SJSA1 (cell line): Measurements from ENCODE around the gene AHRR. TPM values are rescaled to one million over a fixed set of nuclear protein-coding genes. Genes with fewer than 3 reads are reported as not detected.

Experiments used
- DNase-seq, 2 experiments: peaks; one replicate each; pipeline ENCODE4 v3.0.0-alpha.2; 2015 to 2020; ENCODE audit warnings: low spot score in 2 of 2, low read depth in 1 of 2
- H3K27ac ChIP-seq: fragments of 250-450 bp; sonication (Bioruptor Pico); 2 replicates; pipeline ENCODE4 v1.5.1; 2020; ENCODE audit warnings: mild to moderate bottlenecking, moderate library complexity
- H3K27me3 ChIP-seq: fragments of 250-450 bp; sonication (Bioruptor Pico); replicated peaks from 2 replicates; pipeline ENCODE4 v1.5.1; 2020; ENCODE audit warnings: mild to moderate bottlenecking, moderate library complexity
- H3K36me3 ChIP-seq: fragments of 250-450 bp; sonication (Bioruptor Pico); 2 replicates; pipeline ENCODE4 v1.5.1; 2020; ENCODE audit warnings: mild to moderate bottlenecking
- H3K4me1 ChIP-seq: fragments of 250-450 bp; sonication (Bioruptor Pico); replicated peaks from 2 replicates; pipeline ENCODE4 v1.6.1; 2021; ENCODE audit warnings: mild to moderate bottlenecking
- H3K4me3 ChIP-seq: fragments of 250-450 bp; sonication (Bioruptor Pico); 2 replicates; pipeline ENCODE4 v1.5.1; 2020; ENCODE audit warnings: mild to moderate bottlenecking
- H3K9me3 ChIP-seq: fragments of 250-450 bp; sonication (Bioruptor Pico); replicated peaks from 2 replicates; pipeline ENCODE4 v1.5.1; 2020; ENCODE audit warnings: mild to moderate bottlenecking
- total RNA-seq: library from RNA; depleted of rRNA; stranded (reverse); fragments of >200 nt; shearing (Covaris generic); gene quantifications from 2 replicates; pipeline ENCODE4 v1.2.3, GENCODE V29; 2014

The AHRR gene
- total RNA-seq, 1 experiment from 2014 or later, result 22.6 TPM

DNA sequence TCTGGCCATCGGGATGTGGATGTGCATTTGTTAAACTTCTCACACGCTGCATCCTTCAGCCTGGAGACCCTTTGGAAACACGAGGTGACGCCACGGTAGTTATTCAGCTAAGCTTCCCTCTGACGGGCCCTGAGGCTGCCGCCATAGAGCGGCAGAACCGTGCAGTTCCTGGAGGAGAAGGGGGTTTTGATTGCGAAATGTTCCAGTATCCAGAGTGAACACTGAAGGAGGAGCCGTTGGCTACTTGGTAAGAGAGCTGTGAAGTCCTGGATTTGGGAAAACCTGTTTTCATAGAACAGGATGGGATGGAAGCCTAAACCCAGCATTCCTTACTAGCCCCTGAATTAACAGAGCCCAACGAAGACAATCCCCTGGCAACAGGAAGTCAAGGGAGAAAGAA is 98.5 kb downstream of the AHRR start:
- no peak for DNase-seq
- H3K9me3 ChIP-seq, result no peaks in the 10 kb centered on the region
- H3K4me3 ChIP-seq, result no peak overlapping the region
- no peak overlapping the region for H3K27ac ChIP-seq
- peaks cover 11% of the 10 kb centered on the region; the same call in 1 of the 2 replicates for H3K36me3 ChIP-seq
- no peaks in the 10 kb centered on the region for H3K27me3 ChIP-seq
- peaks cover 7% of the 10 kb centered on the region for H3K4me1 ChIP-seq

DNA sequence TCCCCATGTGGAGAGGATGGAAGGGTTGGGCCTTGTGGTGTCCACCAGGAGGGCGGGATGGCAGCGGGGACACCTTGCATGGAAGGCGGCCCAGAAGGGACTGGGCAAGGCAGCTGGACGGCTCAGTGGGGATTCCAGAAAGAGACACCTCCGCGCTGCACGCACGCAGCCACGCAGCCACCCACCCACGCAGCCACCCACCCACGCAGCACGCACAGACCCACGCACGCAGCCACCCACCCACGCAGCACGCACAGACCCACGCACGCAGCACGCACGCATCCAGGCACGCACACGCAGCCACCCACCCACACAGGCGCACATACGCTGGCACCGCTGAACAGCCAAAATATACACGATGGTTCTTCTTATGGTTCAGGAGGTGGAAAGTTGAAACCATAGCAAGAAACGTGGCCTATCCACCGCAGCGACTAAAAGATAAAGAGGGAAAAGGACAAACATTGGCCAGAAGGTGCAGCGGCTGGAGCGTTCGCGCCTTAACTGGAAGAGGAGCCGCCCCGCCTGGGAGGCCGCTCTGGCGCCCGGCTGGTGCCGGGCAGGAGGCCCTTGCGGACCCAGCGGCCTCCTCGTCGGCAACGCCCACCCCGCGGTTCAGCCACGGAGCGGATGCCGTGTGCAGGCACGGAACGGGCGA is 99.2 kb downstream of the AHRR start:
- Histone ChIP-seq H3K27ac (no peak overlapping the region), H3K27me3 (no peaks in the 10 kb centered on the region), H3K36me3 (peaks cover 11% of the 10 kb centered on the region; the same call in 1 of the 2 replicates), H3K4me1 (peaks cover 8% of the 10 kb centered on the region), H3K4me3 (no peak overlapping the region), H3K9me3 (no peaks in the 10 kb centered on the region)
- no peak for DNase-seq

DNA sequence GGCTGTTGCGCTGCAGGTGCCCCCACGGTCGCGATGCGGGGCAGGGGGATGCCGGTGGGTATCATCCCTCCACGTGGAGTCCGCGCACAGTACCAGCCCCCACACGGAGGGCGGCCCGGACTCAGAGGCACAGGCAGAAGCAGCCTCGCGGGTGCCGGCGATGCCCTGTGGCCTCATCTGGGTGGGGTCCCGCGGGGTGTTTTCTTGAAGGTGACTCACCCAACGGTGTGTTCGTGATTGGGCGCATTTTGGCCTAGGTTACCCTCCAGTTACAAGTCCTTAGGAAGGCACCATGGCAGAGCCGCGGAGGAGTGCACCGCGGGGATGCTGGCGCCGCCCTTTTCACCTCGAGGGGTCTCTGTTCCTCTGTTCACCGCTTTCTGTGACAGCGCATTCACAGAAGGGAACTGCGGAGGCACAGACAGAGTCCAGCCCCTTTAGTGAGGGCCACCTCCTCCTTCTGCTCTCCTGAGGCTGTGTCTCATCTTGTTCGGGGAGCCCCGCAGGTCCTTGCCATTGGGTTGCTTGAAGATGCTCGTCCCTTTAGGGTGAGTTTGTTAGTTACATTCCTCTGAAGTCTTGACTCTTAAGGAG is 99.9 kb downstream of the AHRR start:
- Histone ChIP-seq H3K36me3 (peaks cover 10% of the 10 kb centered on the region; the same call in 1 of the 2 replicates), H3K4me1 (peaks cover 8% of the 10 kb centered on the region), H3K4me3 (no peak overlapping the region), H3K9me3 (no peaks in the 10 kb centered on the region), H3K27ac (no peak overlapping the region), H3K27me3 (no peaks in the 10 kb centered on the region)
- no peak for DNase-seq

DNA sequence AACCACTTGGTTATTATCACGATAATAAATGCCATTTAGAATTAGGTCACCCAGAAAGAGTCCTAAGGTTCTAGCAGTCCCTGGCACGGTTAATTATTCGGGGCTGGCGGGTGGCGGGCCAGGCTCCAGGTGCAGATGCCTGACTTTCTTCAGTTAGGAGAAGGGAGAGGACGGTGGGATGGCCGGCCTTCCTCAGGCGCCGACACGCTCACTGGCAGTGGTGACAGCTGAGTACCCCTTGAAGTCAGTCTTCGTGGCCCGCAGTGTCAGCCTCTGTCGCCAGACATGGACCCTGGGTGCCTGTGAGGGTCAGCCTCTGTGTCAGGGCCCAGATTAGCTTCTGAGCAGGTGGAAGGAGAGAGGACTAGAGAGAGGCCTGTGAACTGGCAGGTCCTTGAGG is 100.4 kb downstream of the AHRR start:
- Histone ChIP-seq H3K4me3 (no peak overlapping the region), H3K9me3 (no peaks in the 10 kb centered on the region), H3K27me3 (no peaks in the 10 kb centered on the region), H3K27ac (no peak overlapping the region), H3K4me1 (peaks cover 8% of the 10 kb centered on the region), H3K36me3 (peaks cover 9% of the 10 kb centered on the region; the same call in 1 of the 2 replicates)
- no peak for DNase-seq

DNA sequence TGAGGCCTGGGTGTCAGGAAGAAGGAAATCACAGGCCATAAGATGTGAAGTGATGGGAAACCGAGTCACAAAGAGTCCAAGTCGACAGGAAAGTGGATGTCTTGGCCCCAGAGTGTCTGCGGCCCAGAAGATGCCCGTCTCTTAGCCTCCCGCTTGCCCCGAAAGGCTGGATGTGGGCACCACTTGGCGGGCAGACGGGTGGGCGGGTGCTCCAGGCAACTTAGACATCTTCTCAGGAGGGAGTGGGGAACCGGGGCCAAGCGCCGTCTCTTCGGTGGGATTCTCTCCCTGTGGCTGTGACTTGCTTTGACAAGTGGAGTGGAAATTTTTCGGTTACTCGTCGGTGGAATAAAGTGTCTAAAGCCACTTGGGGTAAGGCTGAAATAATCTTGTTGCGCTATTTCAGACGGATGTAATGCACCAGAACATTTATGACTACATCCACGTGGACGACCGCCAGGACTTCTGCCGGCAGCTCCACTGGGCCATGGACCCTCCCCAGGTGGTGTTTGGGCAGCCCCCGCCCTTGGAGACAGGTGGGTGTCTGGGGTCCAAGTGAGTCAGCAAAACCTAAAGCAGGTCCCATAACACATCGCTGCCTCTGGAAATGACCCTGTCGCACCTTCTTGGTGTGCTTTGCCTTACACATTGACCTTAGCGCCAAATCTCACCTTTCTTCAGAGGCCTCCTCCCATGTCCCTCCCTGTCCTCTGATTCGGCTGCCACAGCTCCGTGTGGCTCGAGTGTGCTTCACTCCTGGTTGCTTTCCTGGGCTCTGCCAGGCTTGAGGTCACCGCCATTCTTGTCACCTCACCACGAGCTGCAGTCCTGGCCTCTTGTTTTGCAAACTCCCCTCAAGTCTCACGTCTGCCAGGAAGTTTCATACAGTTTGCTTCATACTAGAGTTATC is 101.1 kb downstream of the AHRR start:
- Histone ChIP-seq H3K4me1 (peaks cover 8% of the 10 kb centered on the region), H3K27me3 (no peaks in the 10 kb centered on the region), H3K4me3 (no peak overlapping the region), H3K9me3 (no peaks in the 10 kb centered on the region), H3K36me3 (peaks cover 11% of the 10 kb centered on the region; the same call in 1 of the 2 replicates), H3K27ac (no peak overlapping the region)
- DNase-seq, result no peak

DNA sequence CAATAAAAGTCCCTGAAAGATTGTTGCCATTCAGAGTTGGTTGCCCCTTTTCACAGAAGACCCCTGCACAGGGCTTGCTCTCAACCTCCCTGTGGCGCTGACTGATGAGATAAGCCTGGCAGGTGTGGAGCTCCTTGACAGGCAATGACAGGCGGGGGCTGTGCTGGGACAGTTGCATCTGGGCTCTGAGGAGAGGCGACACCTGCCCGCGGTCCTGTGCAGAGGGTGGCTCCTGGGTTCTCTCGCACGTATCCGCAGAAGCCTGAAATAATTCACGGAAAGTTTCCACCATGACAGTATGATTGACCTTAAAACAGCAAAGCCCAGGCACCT is 101.7 kb downstream of the AHRR start:
- Histone ChIP-seq H3K27me3 (no peaks in the 10 kb centered on the region), H3K36me3 (peaks cover 17% of the 10 kb centered on the region), H3K9me3 (no peaks in the 10 kb centered on the region), H3K4me1 (peaks cover 8% of the 10 kb centered on the region), H3K27ac (no peak overlapping the region), H3K4me3 (no peak overlapping the region)
- DNase-seq, result no peak

DNA sequence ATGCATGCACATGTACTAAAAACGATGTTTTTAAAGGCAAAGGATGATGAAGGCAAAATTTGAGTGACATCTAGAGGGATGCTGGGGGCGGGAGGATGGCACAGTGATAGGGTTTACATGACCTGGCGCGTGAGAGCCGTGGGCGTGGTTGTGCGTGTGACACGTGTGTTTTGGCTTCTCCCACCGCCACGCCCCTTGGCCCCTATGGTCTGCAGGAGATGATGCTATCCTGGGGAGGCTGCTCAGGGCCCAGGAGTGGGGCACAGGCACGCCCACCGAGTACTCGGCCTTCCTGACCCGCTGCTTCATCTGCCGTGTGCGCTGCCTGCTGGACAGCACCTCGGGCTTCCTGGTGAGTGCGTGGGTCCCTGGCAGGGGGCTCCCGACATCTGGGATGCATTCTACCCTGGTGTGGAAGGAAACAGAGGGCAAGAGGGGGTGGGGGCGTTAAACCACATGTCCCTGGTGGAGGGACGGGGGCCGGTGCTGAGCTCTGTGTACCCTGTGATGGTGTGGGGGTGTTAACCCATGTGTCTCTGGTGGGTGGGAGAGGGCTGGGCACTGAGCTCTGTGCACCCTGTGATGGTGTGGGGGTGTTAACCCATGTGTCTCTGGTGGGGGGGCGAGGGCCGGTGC is 102.2 kb downstream of the AHRR start:
- H3K27ac ChIP-seq, result no peak overlapping the region
- no peaks in the 10 kb centered on the region for H3K27me3 ChIP-seq
- H3K9me3 ChIP-seq, result no peaks in the 10 kb centered on the region
- no peak for DNase-seq
- peaks cover 23% of the 10 kb centered on the region for H3K36me3 ChIP-seq
- peaks cover 8% of the 10 kb centered on the region for H3K4me1 ChIP-seq
- no peak overlapping the region for H3K4me3 ChIP-seq

DNA sequence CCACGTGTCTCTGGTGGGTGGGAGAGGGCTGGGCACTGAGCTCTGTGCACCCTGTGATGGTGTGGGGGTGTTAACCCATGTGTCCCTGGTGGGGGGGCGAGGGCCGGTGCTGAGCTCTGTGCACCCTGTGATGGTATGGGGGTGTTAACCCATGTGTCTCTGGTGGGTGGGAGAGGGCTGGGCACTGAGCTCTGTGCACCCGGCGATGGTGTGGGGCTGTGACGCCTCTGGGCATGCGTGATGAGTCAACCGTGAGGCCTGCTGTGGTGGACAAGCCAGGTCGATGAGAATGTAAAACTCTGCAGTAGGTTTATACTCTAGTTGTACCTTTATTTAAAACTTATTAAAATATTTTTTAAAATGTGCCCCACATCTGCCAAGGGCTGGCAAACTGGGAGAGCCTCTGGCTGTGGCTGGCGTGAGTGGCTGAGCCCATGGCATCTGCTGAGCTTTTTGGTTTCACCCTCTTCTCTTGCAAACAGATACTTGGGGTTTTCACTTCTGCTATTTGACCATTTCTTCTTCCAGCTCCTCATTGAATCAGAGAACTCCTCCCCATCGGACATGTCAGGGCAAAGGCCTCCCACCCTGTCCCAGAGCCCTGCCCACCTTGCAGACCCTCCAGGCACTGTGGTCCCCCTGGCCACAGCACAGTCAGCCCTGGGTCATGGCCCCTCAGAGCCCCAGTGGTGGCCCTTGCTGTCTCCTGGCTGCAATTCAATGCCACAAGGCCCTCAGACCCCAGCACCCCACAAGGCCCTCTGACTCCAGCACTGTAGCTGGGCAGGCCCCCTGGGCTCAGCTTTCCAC is 103.0 kb downstream of the AHRR start:
- Histone ChIP-seq H3K9me3 (no peaks in the 10 kb centered on the region), H3K4me1 (peaks cover 8% of the 10 kb centered on the region), H3K27ac (peak overlapping the region; percentile 21; the same call in 1 of the 2 replicates), H3K4me3 (no peak overlapping the region), H3K36me3 (peaks cover 24% of the 10 kb centered on the region), H3K27me3 (no peaks in the 10 kb centered on the region)
- DNase-seq, result no peak

DNA sequence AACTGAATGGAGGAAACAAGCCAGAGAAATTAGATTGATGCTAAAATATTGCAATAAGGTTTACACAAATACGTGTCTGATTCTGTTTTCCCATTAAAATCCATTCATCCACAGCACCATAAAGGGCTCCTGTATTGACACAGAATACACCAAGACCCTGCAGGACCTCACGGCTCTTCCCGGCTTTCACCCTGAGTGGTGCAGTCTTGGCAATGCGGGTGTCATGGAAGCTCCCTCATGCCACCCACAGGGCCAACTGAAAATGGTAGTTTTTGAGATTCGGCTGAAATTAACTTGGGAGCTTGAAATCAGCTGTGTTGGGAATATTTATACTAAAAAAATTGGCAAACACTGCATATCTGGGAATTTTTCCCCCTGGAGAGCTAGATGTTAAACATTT is 104.2 kb downstream of the AHRR start:
- Histone ChIP-seq H3K4me1 (peaks cover 9% of the 10 kb centered on the region), H3K9me3 (no peaks in the 10 kb centered on the region), H3K27me3 (no peaks in the 10 kb centered on the region), H3K36me3 (peaks cover 36% of the 10 kb centered on the region), H3K4me3 (no peak overlapping the region), H3K27ac (no peak overlapping the region)
- DNase-seq, result peak in 1 of 2 experiments; percentile 11

DNA sequence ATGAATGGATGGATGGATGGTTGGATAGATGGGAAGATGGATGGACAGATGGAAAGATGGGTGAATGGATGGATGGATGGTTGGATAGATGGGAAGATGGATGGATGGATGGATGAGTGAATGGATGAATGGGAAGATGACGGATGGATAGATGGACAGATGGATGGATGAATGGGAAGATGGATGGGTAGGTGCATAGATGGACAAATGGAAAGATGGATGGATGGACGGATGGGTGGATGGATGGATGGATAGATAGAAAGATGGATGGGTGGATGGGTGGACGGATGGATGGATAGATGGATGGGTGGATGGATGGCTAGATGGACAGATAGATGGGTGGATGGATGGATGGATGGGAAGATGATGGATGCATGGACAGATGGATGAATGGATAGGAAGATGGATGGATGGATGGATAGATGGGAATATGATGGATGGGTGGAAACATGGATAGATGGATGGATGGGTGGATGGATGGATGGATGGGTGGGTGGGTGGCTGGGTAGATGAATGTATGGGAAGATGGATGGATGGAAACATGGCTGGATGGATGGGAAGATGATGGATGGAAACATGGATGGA is 105.0 kb downstream of the AHRR start:
- peaks cover 14% of the 10 kb centered on the region for H3K4me1 ChIP-seq
- no peak overlapping the region for H3K27ac ChIP-seq
- H3K4me3 ChIP-seq, result no peak overlapping the region
- peak in 1 of 2 experiments; percentile 10 for DNase-seq
- H3K36me3 ChIP-seq, result peaks cover 42% of the 10 kb centered on the region
- H3K27me3 ChIP-seq, result no peaks in the 10 kb centered on the region
- H3K9me3 ChIP-seq, result no peaks in the 10 kb centered on the region

DNA sequence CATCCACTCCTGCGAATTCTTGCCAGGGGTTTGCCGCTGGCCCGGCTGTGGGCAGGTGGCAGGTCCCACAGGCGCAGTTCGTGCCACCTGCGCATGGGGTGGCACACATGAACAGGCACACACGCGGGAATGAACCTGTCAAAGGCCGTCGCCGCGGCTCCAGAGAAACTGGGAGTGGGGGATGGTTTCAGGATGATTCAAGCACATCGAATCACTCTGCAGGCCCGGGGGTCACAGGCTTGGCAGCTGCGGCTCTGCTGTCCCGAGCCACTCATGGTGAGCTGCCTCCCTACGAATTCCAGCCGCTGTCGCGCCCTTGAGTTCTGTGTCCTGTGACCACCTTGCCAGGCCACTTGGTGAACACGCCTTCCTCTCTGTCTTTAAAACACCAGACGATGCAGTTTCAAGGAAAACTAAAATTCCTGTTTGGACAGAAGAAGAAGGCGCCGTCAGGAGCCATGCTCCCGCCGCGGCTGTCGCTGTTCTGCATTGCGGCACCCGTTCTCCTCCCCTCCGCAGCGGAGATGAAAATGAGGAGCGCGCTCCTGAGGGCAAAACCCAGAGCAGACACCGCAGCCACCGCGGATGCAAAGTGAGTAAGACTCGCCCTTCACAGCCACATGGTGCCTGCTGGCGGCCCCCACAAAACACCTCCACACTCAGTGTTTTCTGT is 106.0 kb downstream of the AHRR start:
- peaks cover 46% of the 10 kb centered on the region for H3K36me3 ChIP-seq
- no peaks in the 10 kb centered on the region for H3K9me3 ChIP-seq
- peaks cover 14% of the 10 kb centered on the region for H3K4me1 ChIP-seq
- DNase-seq, result peak in 1 of 2 experiments; percentile 44
- H3K27me3 ChIP-seq, result no peaks in the 10 kb centered on the region
- H3K27ac ChIP-seq, result no peak overlapping the region
- H3K4me3 ChIP-seq, result no peak overlapping the region

DNA sequence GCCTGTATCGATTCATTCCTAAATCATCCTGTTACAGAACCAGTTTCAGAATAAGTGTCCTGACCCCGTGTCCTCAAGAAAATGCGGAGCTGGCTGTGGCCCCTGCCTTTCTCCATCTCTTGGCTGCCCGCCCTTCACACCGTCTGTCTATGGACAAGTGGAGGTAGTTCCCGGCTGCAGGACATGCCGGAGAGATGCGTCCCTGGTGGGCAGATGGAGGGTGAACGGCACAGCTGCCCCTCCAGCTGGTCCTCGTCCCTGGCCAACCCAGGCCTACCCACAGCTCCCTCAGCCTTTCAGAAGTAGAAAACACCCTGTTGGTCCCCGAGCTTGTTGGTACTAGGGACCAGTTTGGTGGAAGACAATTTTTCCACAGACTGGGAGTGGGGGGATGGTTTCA is 106.7 kb downstream of the AHRR start:
- peaks cover 14% of the 10 kb centered on the region for H3K4me1 ChIP-seq
- H3K27me3 ChIP-seq, result no peaks in the 10 kb centered on the region
- H3K27ac ChIP-seq, result no peak overlapping the region
- H3K36me3 ChIP-seq, result peaks cover 52% of the 10 kb centered on the region
- peak in 1 of 2 experiments; percentile 44 for DNase-seq
- no peak overlapping the region for H3K4me3 ChIP-seq
- H3K9me3 ChIP-seq, result no peaks in the 10 kb centered on the region
